K562 (cell line): ENCODE data around the gene CD69. TPM values are rescaled to one million over a fixed set of nuclear protein-coding genes. Genes with fewer than 3 reads are reported as not detected.

Experiments
- ATAC-seq: fragments of 200-7000 bp; cut with Tn5 transposase; 3 replicates; pipeline ENCODE4 v1.9.1; 2020; ENCODE audit warnings: moderate library complexity
- BruUV-seq: library from RNA; stranded (reverse); fragments of 400-500 nt; replicated peaks from 2 replicates; lab custom pipeline; 2021; lab: Mats Ljungman, UMichigan
- CTCF ChIA-PET: fragments of 300-600 bp; formaldehyde crosslinking; extraction: SDS; loops from one replicate; lab custom pipeline; 2021; ENCODE audit warnings: low intra/inter-chr PET ratio; lab: Yijun Ruan, JAX
- POLR2A ChIA-PET: fragments of 300-600, 350-650 bp; sonication (Branson Sonifier 250); formaldehyde crosslinking; extraction: SDS; loops from one replicate; lab custom pipeline; 2021; ENCODE audit warnings: antibody characterized with exemption, inconsistent platforms; lab: Yijun Ruan, JAX
- DNase-seq, 4 experiments: peaks; one replicate each; pipeline versions ENCODE4 v3.0.0 to v3.0.0-alpha.2; 2011 to 2018; ENCODE audit warnings: low spot score in 3 of 4, mixed read lengths in 3 of 4; ENCODE audit errors: extremely low read depth in 1 of 4
- FAIRE-seq: peaks from 2 replicates; lab custom pipeline; 2011; peaks lifted over from hg19 to GRCh38; lab: Jason Lieb, UNC
- H2AFZ ChIP-seq: 2 replicates; pipeline ENCODE4 v1.6.0; 2011; ENCODE audit warnings: low read depth, low read length, control low read depth, inconsistent platforms
- H3K27ac ChIP-seq: fragments of 200-600 bp; 3 replicates; pipeline ENCODE4 v1.8.0; 2011; ENCODE audit warnings: low read depth, mild to moderate bottlenecking, control low read depth, inconsistent platforms, low read length, moderate library complexity, mixed read lengths; ENCODE audit errors: extremely low read depth
- H3K27me3 ChIP-seq, 2 experiments: fragments of 300-600 bp in 1 of 2; 2 replicates in 1 of 2; 3 replicates in 1 of 2; pipeline versions ENCODE4 v1.6.0 to v1.8.0; 2011; ENCODE audit warnings: inconsistent platforms in 2 of 2, low read length in 2 of 2, mild to moderate bottlenecking in 1 of 2, mixed read lengths in 1 of 2, moderate library complexity in 1 of 2; ENCODE audit not compliant: control insufficient read depth in 2 of 2, insufficient read depth in 2 of 2
- H3K36me3 ChIP-seq: fragments of 300-600 bp; 3 replicates; pipeline ENCODE4 v1.8.0; 2011; ENCODE audit warnings: mild to moderate bottlenecking, low read length, inconsistent platforms; ENCODE audit not compliant: control insufficient read depth, insufficient read depth
- H3K4me1 ChIP-seq, 2 experiments: fragments of 200-600 bp in 1 of 2; replicated peaks in 1 of 2; 2 replicates in 1 of 2; 3 replicates in 1 of 2; pipeline versions ENCODE4 v1.5.1 to v1.8.0; 2011; ENCODE audit warnings: inconsistent platforms in 2 of 2, low read length in 2 of 2, mild to moderate bottlenecking in 1 of 2, mixed read lengths in 1 of 2, moderate library complexity in 1 of 2; ENCODE audit not compliant: control insufficient read depth in 2 of 2, insufficient read depth in 2 of 2
- H3K4me2 ChIP-seq: 2 replicates; pipeline ENCODE4 v1.6.1; 2011; ENCODE audit warnings: low read length, control low read depth, inconsistent platforms, mixed read lengths; ENCODE audit not compliant: insufficient read depth
- H3K4me3 ChIP-seq: fragments of 200-600 bp; sonication (generic), shearing (Covaris generic); 2 replicates; pipeline ENCODE4 v1.5.1; 2016; ENCODE audit warnings: control low read depth, inconsistent platforms
- H3K79me2 ChIP-seq: fragments of 200-600 bp; 3 replicates; pipeline ENCODE4 v1.8.0; 2011; ENCODE audit warnings: low read length, inconsistent platforms; ENCODE audit not compliant: control insufficient read depth, insufficient read depth
- H3K9ac ChIP-seq, 2 experiments: 2 replicates each; pipeline versions ENCODE4 v1.6.0 to v1.6.1; 2011; ENCODE audit warnings: low read depth in 2 of 2, low read length in 2 of 2, control low read depth in 1 of 2, inconsistent platforms in 1 of 2, mild to moderate bottlenecking in 1 of 2, mixed read lengths in 1 of 2; ENCODE audit not compliant: insufficient read depth in 1 of 2
- H3K9me1 ChIP-seq: one replicate; pipeline ENCODE4 v1.6.0; 2011; ENCODE audit warnings: inconsistent platforms, mild to moderate bottlenecking, low read length, moderate library complexity; ENCODE audit not compliant: control insufficient read depth, insufficient read depth
- H3K9me3 ChIP-seq: replicated peaks from 2 replicates; pipeline ENCODE4 v1.5.1; 2011; ENCODE audit warnings: low read depth, low read length, inconsistent platforms; ENCODE audit not compliant: control insufficient read depth, insufficient read depth
- H4K20me1 ChIP-seq: replicated peaks from 2 replicates; pipeline ENCODE4 v1.6.1; 2011; ENCODE audit warnings: low read length, inconsistent platforms, mixed read lengths; ENCODE audit not compliant: control insufficient read depth, insufficient read depth
- EHMT2 ChIP-seq: fragments of 450-650 bp; IDR thresholded peaks from 2 replicates; pipeline ENCODE4 v1.6.1; 2018; ENCODE audit warnings: antibody characterized with exemption
- GABPB2 ChIP-seq: fragments of 250-450 bp; sonication (Bioruptor Pico); conservative IDR thresholded peaks from 2 replicates; pipeline ENCODE4 v1.5.1; 2021; ENCODE audit warnings: mild to moderate bottlenecking
- GTF2F1 ChIP-seq: IDR thresholded peaks from 2 replicates; pipeline ENCODE4 v1.6.1; 2011; ENCODE audit warnings: low read depth, low read length, improper control_type of control experiment
- HMG20B ChIP-seq: fragments of 250-450 bp; sonication (Bioruptor Pico); IDR thresholded peaks from 2 replicates; pipeline ENCODE4 v1.5.0; 2021; ENCODE audit warnings: mild to moderate bottlenecking
- HNRNPH1 ChIP-seq: fragments of 200-400 bp; formaldehyde crosslinking; optimal IDR thresholded peaks from 2 replicates; pipeline ENCODE3; 2017; ENCODE audit warnings: low read depth, mild to moderate bottlenecking, low read length, moderate library complexity
- ZNF124 ChIP-seq: sonication (generic); formaldehyde crosslinking; IDR thresholded peaks from 2 replicates; pipeline ENCODE4 v1.8.1; 2022; ENCODE audit warnings: missing genetic modification reagents
- ZNF324 ChIP-seq: fragments of 250-450 bp; sonication (Bioruptor Pico); IDR thresholded peaks from 2 replicates; pipeline ENCODE4 v1.4.0; 2020; ENCODE audit warnings: mild to moderate bottlenecking
- WGBS: fragments of 100-300 bp; shearing (Covaris generic); methylation state at CpG from one replicate; pipeline ENCODE4 v1.1.6; 2016; ENCODE audit warnings: low coverage, mixed read lengths; ENCODE audit not compliant: insufficient coverage; ENCODE audit errors: missing lambda C conversion rate; 5-methylcytosine and 5-hydroxymethylcytosine counted together
- in situ Hi-C: fragments of 300-500 bp; cut with MboI; formaldehyde crosslinking; loops from 4 replicates; pipeline ENCODE4 v1.15.0; 2018; ENCODE audit warnings: inconsistent platforms, mixed read lengths
- intact Hi-C: fragments of 100-400 bp; cut with micrococcal nuclease; formaldehyde crosslinking; loops from 2 replicates; pipeline ENCODE4 v1.14.2; 2022
- polyA plus RNA-seq, 8 experiments: library from polyadenylated mRNA; depleted of rRNA in 4 of 8; stranded (reverse) in 5 of 8; unstranded in 3 of 8; fragments of >200 nt; fragmentation: Nextera tagmentation in 2 of 8; fragmentation: Illumina TruSeq in 1 of 8; extraction: Ambion mirVana in 2 of 8; extraction: Trizol in 1 of 8; gene quantifications; 2 replicates each; pipeline versions ENCODE4 v1.2.1 to v1.2.3, GENCODE V29; 2011 to 2014; ENCODE audit warnings: inconsistent platforms in 1 of 8, missing spikeins in 1 of 8
- total RNA-seq, 7 experiments: library from RNA; depleted of rRNA in 6 of 7; stranded (reverse); fragments of >200 nt in 6 of 7; fragmentation: Illumina TruSeq in 2 of 7; extraction: Trizol in 2 of 7; gene quantifications; 2 replicates each; pipeline versions ENCODE4 v1.2.1 to v1.2.3, GENCODE V29; 2011 to 2021; ENCODE audit warnings: low replicate concordance in 1 of 7
- TF ChIP-seq, protein P1 (sequence below): fragments of 250-450 bp; sonication (Bioruptor Pico); IDR thresholded peaks from 2 replicates; pipeline ENCODE4 v1.8.0; 2021; ENCODE audit warnings: moderate library complexity, mild to moderate bottlenecking, inconsistent platforms
- TF ChIP-seq, protein P2 (sequence below): fragments of 200-800 bp; sonication (Bioruptor generic); IDR thresholded peaks from 2 replicates; pipeline ENCODE4 v1.6.1; 2016; ENCODE audit warnings: missing genetic modification characterization, missing compliant biosample characterization

CD69 gene
- total and polyA plus RNA-seq, 9 of the 15 experiments (the other 6 are each of a cell fraction or from before 2014, with no cell fraction given), result 11.7 to 243 (median 54.4) TPM

DNA sequence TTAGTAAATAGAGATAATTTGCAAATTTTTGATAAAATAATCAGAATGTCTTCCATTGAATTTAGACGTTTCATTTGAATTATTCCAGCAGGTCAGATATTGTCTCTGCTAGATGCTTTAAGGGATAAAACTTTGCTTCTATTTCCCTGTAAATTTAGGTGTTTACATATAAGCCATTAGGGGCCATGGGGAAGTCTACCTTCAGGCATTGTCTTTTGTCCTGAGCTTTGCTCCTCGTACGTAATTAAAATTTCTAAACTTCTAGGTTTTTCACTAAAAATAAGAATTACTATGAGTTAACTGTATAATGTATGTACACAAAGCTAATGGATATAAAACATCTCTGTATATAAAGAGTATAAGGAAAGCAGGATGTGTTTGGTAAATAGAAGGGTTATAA, 24.1 kb upstream of the CD69 start:
- Histone ChIP-seq H3K9me3 (no peaks in the 10 kb centered on the region; the same call in 1 of the 2 replicates), H3K9ac (no peak overlapping the region), H2AFZ (no peak overlapping the region), H3K4me2 (no peak overlapping the region), H3K9me1 (no peaks in the 10 kb centered on the region), H3K27me3 (no peaks in the 10 kb centered on the region), H3K79me2 (no peaks in the 10 kb centered on the region), H3K36me3 (no peaks in the 10 kb centered on the region), H3K4me1 (no peaks in the 10 kb centered on the region), H4K20me1 (no peaks in the 10 kb centered on the region), H3K27ac (no peak overlapping the region), H3K4me3 (no peak overlapping the region)
- no peak for ATAC-seq
- intact Hi-C loops, result no loop called here
- no TSS peak for BruUV-seq
- ChIA-PET CTCF (no interaction called here), POLR2A (no interaction called here)
- TF ChIP-seq, protein P1, sequence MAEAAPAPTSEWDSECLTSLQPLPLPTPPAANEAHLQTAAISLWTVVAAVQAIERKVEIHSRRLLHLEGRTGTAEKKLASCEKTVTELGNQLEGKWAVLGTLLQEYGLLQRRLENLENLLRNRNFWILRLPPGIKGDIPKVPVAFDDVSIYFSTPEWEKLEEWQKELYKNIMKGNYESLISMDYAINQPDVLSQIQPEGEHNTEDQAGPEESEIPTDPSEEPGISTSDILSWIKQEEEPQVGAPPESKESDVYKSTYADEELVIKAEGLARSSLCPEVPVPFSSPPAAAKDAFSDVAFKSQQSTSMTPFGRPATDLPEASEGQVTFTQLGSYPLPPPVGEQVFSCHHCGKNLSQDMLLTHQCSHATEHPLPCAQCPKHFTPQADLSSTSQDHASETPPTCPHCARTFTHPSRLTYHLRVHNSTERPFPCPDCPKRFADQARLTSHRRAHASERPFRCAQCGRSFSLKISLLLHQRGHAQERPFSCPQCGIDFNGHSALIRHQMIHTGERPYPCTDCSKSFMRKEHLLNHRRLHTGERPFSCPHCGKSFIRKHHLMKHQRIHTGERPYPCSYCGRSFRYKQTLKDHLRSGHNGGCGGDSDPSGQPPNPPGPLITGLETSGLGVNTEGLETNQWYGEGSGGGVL (CRISPR knock-in tag), result no peak
- DNase-seq, result no peak
- 82% methylated on average over 3 of the region's 3 CpGs for WGBS
- no peak for FAIRE-seq
- in situ Hi-C loops, result no loop called here

DNA sequence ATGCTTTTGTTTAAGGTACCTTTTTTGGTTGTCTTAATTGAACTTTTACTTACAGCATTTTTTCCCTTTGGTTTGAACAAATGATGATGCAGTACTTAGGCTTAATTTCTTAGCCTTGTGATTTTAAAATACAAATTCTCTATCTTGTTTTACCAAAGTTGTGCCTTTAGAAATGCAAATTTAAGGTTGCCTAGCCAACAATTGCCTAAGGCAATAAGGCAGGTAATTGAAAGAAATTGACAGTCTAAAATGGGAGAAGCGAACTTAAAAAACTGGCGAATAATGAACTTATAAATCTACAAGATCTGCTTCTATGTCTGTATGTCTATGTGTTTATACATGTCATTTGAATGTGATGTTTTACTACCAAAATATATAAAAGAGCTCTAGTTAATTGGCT, 23.6 kb upstream of the CD69 start:
- no peaks in the 10 kb centered on the region for H3K9me1 ChIP-seq
- no peaks in the 10 kb centered on the region for H3K4me1 ChIP-seq
- ATAC-seq (no peak), DNase-seq (no peak), FAIRE-seq (no peak)
- no peaks in the 10 kb centered on the region for H3K36me3 ChIP-seq
- POLR2A ChIA-PET, result no interaction called here
- no peaks in the 10 kb centered on the region for H3K27me3 ChIP-seq
- intact Hi-C loops (no loop called here), in situ Hi-C loops (no loop called here)
- H3K27ac ChIP-seq, result no peak overlapping the region
- no peak overlapping the region for H3K4me2 ChIP-seq
- no peaks in the 10 kb centered on the region; the same call in 1 of the 2 replicates for H3K9me3 ChIP-seq
- CTCF ChIA-PET, result no interaction called here
- no peaks in the 10 kb centered on the region for H4K20me1 ChIP-seq
- BruUV-seq, result no TSS peak
- 100% methylated on average over 2 of the region's 2 CpGs for WGBS
- H3K4me3 ChIP-seq, result no peak overlapping the region
- H2AFZ ChIP-seq, result no peak overlapping the region
- no peak for TF ChIP-seq HMG20B (CRISPR knock-in tag)
- no peak for TF ChIP-seq ZNF124 (CRISPR knock-in tag)
- no peak for TF ChIP-seq HNRNPH1
- TF ChIP-seq ZNF324 (CRISPR knock-in tag), result no peak
- no peak for TF ChIP-seq GABPB2 (CRISPR knock-in tag)
- no peak for TF ChIP-seq EHMT2
- TF ChIP-seq GTF2F1, result no peak
- TF ChIP-seq, protein P2, sequence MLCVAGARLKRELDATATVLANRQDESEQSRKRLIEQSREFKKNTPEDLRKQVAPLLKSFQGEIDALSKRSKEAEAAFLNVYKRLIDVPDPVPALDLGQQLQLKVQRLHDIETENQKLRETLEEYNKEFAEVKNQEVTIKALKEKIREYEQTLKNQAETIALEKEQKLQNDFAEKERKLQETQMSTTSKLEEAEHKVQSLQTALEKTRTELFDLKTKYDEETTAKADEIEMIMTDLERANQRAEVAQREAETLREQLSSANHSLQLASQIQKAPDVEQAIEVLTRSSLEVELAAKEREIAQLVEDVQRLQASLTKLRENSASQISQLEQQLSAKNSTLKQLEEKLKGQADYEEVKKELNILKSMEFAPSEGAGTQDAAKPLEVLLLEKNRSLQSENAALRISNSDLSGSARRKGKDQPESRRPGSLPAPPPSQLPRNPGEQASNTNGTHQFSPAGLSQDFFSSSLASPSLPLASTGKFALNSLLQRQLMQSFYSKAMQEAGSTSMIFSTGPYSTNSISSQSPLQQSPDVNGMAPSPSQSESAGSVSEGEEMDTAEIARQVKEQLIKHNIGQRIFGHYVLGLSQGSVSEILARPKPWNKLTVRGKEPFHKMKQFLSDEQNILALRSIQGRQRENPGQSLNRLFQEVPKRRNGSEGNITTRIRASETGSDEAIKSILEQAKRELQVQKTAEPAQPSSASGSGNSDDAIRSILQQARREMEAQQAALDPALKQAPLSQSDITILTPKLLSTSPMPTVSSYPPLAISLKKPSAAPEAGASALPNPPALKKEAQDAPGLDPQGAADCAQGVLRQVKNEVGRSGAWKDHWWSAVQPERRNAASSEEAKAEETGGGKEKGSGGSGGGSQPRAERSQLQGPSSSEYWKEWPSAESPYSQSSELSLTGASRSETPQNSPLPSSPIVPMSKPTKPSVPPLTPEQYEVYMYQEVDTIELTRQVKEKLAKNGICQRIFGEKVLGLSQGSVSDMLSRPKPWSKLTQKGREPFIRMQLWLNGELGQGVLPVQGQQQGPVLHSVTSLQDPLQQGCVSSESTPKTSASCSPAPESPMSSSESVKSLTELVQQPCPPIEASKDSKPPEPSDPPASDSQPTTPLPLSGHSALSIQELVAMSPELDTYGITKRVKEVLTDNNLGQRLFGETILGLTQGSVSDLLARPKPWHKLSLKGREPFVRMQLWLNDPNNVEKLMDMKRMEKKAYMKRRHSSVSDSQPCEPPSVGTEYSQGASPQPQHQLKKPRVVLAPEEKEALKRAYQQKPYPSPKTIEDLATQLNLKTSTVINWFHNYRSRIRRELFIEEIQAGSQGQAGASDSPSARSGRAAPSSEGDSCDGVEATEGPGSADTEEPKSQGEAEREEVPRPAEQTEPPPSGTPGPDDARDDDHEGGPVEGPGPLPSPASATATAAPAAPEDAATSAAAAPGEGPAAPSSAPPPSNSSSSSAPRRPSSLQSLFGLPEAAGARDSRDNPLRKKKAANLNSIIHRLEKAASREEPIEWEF (CRISPR knock-in tag), result no peak
- no peaks in the 10 kb centered on the region for H3K79me2 ChIP-seq
- H3K9ac ChIP-seq, result no peak overlapping the region
